ENCODE results near the gene PRRT2. TPM values are rescaled to one million over a fixed set of nuclear protein-coding genes. Genes with fewer than 3 reads are reported as not detected.
A peak's percentile ranks its signal among the peaks of the same experiment; 100 is the strongest.

PRRT2 gene
- total RNA-seq, 4 donors from 2014 or later, result 1.1 to 6.8 (median 3.7) TPM; not detected in 1

GRCh38 chr16:29802416-29802935 is 9.5 kb upstream of the PRRT2 start:
- no peak overlapping the region for H3K27ac ChIP-seq
- H3K36me3 ChIP-seq, result peaks cover 39% of the 10 kb centered on the region
- H3K27me3 ChIP-seq, result no peaks in the 10 kb centered on the region
- H3K4me1 ChIP-seq, result peaks cover 18% of the 10 kb centered on the region
- H3K9me3 ChIP-seq, result no peaks in the 10 kb centered on the region
- TF ChIP-seq CTCF (IDR thresholded peaks at IDR 0.05) (no peak), POLR2A (IDR thresholded peaks at IDR 0.05) (no peak), EP300 (IDR thresholded peaks at IDR 0.05) (no peak), POLR2AphosphoS5 (IDR thresholded peaks at IDR 0.05) (no peak)
- no peak overlapping the region for H3K4me3 ChIP-seq
- DNase-seq (ENCODE audit: low spot score in 2 of 2), result no peak
- WGBS, result 86% methylated on average over 8 of the region's 8 CpGs

- H3K36me3 ChIP-seq, result peaks cover 23% of the 10 kb centered on the region
- no peak for TF ChIP-seq POLR2A (IDR thresholded peaks at IDR 0.05)
- TF ChIP-seq CTCF (IDR thresholded peaks at IDR 0.05), result no peak
- no peak for TF ChIP-seq EP300 (IDR thresholded peaks at IDR 0.05)
- no peak for TF ChIP-seq POLR2AphosphoS5 (IDR thresholded peaks at IDR 0.05)
- whole genome bisulfite sequencing, result 75% methylated on average over 8 of the region's 8 CpGs
- peak overlapping the region; percentile 97 for H3K27ac ChIP-seq
- H3K4me1 ChIP-seq, result peaks cover 33% of the 10 kb centered on the region
- no peaks in the 10 kb centered on the region for H3K27me3 ChIP-seq
- no peak for DNase-seq (ENCODE audit: low spot score in 2 of 2)
- no peaks in the 10 kb centered on the region for H3K9me3 ChIP-seq
- H3K4me3 ChIP-seq, result no peak overlapping the region
Observed at GRCh38 chr16:29804020-29804419, 8.0 kb upstream of the PRRT2 start.

DNA sequence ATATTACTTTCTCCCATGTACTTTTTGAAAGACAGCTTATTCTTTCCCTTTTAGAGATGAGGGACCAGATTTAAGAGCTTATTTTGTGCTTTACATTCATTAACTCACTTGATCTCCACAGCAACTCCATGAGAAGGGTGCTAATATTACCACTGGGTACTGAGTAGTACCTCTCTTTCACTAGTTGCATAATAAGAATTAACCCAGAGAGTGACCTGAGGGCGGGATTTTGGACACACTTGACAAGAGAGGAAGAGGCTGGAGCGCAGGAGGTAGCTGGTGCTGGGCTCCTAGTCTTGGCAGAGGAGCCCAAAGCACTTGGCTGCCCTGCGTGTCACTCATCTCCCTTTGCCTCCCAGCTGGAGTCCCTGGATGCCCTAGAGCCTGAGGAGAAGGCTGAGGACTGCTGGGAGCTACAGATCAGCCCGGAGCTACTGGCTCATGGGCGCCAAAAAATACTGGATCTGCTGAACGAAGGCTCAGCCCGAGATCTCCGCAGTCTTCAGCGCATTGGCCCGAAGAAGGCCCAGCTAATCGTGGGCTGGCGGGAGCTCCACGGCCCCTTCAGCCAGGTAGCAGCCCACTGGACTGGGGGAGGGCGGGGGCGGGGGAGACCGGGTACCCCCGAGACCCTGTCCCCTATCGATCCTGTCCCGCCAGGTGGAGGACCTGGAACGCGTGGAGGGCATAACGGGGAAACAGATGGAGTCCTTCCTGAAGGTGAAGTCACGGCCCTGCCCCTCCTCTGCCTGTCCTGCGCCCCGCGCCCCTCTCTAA is 7.3 kb upstream of the PRRT2 start:
- TF ChIP-seq POLR2A (IDR thresholded peaks at IDR 0.05), result no peak
- H3K4me1 ChIP-seq, result peaks cover 39% of the 10 kb centered on the region
- H3K27ac ChIP-seq, result peak overlapping the region; percentile 97
- no peaks in the 10 kb centered on the region for H3K9me3 ChIP-seq
- peak in 1 of 2 donors; percentile 69 for DNase-seq (ENCODE audit: low spot score in 2 of 2)
- peaks cover 22% of the 10 kb centered on the region for H3K36me3 ChIP-seq
- no peaks in the 10 kb centered on the region for H3K27me3 ChIP-seq
- WGBS, result 4% methylated on average over 6 of the region's 26 CpGs
- peak overlapping the region; percentile 89 for H3K4me3 ChIP-seq

DNA sequence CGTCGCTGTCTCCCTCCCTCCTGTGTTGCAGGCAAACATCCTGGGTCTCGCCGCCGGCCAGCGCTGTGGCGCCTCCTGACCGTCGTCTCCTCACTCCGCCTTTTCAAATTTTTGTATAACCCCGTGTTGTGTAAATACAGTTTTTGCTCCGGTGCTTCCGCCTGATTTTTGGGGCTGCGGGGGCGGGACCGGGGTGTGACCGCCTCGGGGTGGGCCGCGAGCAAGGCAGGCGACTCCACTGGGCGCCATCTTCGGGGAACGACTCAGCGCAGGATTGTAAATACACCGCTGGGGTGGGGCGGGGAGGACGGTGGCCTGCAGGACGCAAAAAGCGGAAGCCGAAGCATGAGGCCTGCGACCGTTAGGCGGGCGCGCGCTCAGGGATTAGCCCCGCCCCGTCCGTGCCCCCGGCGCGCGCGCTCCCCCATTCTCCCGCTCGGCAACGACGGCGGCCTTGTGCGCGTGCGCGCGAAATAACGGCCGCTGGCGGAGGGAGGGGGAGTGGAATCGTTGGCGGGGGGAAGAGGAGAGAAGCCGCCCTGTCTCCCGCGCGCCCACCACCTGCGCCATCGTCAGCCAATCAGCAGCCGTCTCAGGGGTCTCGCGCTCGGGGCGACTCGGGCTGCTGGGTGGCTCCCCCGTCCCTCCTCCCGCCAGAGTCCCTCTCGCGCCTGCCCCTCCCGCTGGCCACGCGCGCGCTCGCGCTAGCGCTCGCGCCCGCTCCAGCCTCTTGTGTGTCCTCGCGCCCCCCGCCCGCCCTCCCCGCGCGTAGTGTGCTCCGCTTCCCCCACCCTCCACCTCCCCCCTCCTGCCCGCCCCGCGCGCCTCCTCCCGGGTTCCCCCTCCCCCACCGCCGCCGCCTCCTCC is 6.5 kb upstream of the PRRT2 start:
- Histone ChIP-seq H3K27ac (peak overlapping the region; percentile 97), H3K36me3 (peaks cover 21% of the 10 kb centered on the region), H3K27me3 (no peaks in the 10 kb centered on the region), H3K4me1 (peaks cover 47% of the 10 kb centered on the region), H3K9me3 (no peaks in the 10 kb centered on the region), H3K4me3 (peak overlapping the region; percentile 89)
- TF ChIP-seq POLR2AphosphoS5 (IDR thresholded peaks at IDR 0.05), result peak in 2 of 3 donors; percentile 83 to 98
- TF ChIP-seq POLR2A (IDR thresholded peaks at IDR 0.05), result peak; percentile 44 to 80
- no peak for TF ChIP-seq CTCF (IDR thresholded peaks at IDR 0.05)
- peak; percentile 99 for DNase-seq (ENCODE audit: low spot score in 2 of 2)
- 1% methylated on average over 24 of the region's 103 CpGs for WGBS

GRCh38 chr16:29806099-29806579 is 5.9 kb upstream of the PRRT2 start, which contains the start of gene MAZ:
Gene MAZ, plus strand, starts transcription at chr16:29806529. Its CDS starts 173 bp downstream, at chr16:29806702.
- no peak for TF ChIP-seq POLR2A (IDR thresholded peaks at IDR 0.05)
- TF ChIP-seq EP300 (IDR thresholded peaks at IDR 0.05), result no peak
- no peak for TF ChIP-seq POLR2AphosphoS5 (IDR thresholded peaks at IDR 0.05)
- no peak for TF ChIP-seq CTCF (IDR thresholded peaks at IDR 0.05)
- Histone ChIP-seq H3K9me3 (no peaks in the 10 kb centered on the region), H3K4me1 (peaks cover 54% of the 10 kb centered on the region), H3K27me3 (no peaks in the 10 kb centered on the region), H3K36me3 (peaks cover 14% of the 10 kb centered on the region), H3K4me3 (peak within 1 kb of the TSS; percentile 89), H3K27ac (peak within 1 kb of the TSS; percentile 97)
- no CpG with 5 or more reads among the region's 67 CpGs for WGBS
- no peak for DNase-seq (ENCODE audit: low spot score in 2 of 2)
